Muscle of leg (tissue), 16 donors: ENCODE data around the gene PBOV1. TPM values are rescaled to one million over a fixed set of nuclear protein-coding genes. Genes with fewer than 3 reads are reported as not detected.

ENCODE experiments used
- DNase-seq: peaks from one replicate; pipeline ENCODE4 v3.0.0; 2013
- H3K27ac ChIP-seq: one replicate; pipeline ENCODE4 v1.5.1; 2013; ENCODE audit warnings: mild to moderate bottlenecking, low read length, control low read depth
- H3K27me3 ChIP-seq: one replicate; pipeline ENCODE4 v1.6.1; 2013; ENCODE audit warnings: low read length; ENCODE audit not compliant: control insufficient read depth, insufficient read depth
- H3K36me3 ChIP-seq: one replicate; pipeline ENCODE4 v1.6.1; 2013; ENCODE audit warnings: low read length; ENCODE audit not compliant: control insufficient read depth, insufficient read depth
- H3K4me1 ChIP-seq: one replicate; pipeline ENCODE4 v1.6.1; 2013; ENCODE audit warnings: low read length; ENCODE audit not compliant: control insufficient read depth, insufficient read depth
- H3K4me3 ChIP-seq: one replicate; pipeline ENCODE4 v1.5.1; 2013; ENCODE audit warnings: low read length, control low read depth
- H3K9me3 ChIP-seq: replicated peaks from 2 replicates; pipeline ENCODE4 v1.6.1; 2013; ENCODE audit warnings: low read depth, low read length; ENCODE audit not compliant: control insufficient read depth
- WGBS: methylation state at CpG from one replicate; pipeline ENCODE4 v1.1.5; 2013; ENCODE audit warnings: missing lambda C conversion rate; ENCODE audit not compliant: insufficient coverage; 5-methylcytosine and 5-hydroxymethylcytosine counted together
- long read RNA-seq, 11 donors: transcript quantifications; one replicate each; lab custom pipeline, GENCODE V29; 2026
- polyA plus RNA-seq, 8 donors: library from polyadenylated mRNA; unstranded; fragments of 120-200 nt; gene quantifications; one replicate each; pipeline versions ENCODE4 v1.2.1 to v1.2.3, GENCODE V29; 2013; ENCODE audit warnings: inconsistent platforms in 1 of 8, low replicate concordance in 1 of 8; ENCODE audit not compliant: insufficient read length in 8 of 8, insufficient read depth in 1 of 8
- total RNA-seq: library from RNA; stranded (reverse); fragments of 120-200 nt; gene quantifications from one replicate; pipeline ENCODE4 v1.2.4, GENCODE V29; 2013

The PBOV1 gene
- total RNA-seq (not detected), polyA plus RNA-seq (under 1 TPM in 2 of 8 donors, not detected in 6; 0.07 to 0.10 TPM)
- long read RNA-seq, donor 1 = 0 reads
- long read RNA-seq, donor 2 = 0 reads
- long read RNA-seq, donor 3 = 0 reads
- long read RNA-seq, donor 4 = 0 reads
- long read RNA-seq, donor 5 = 0 reads
- long read RNA-seq, donor 6 = 0 reads
- long read RNA-seq, donor 7 = 0 reads
- long read RNA-seq, donor 8 = 0 reads
- long read RNA-seq, donor 9 = 0 reads
- long read RNA-seq, donor 10 = 0 reads
- long read RNA-seq, donor 11 = 0 reads

- H3K4me3 ChIP-seq = no peak within 1 kb of the TSS
- H3K9me3 ChIP-seq = no peaks in the 10 kb centered on the region
- no peak within 1 kb of the TSS for H3K27ac ChIP-seq
- no peaks in the 10 kb centered on the region for H3K27me3 ChIP-seq
- no CpG with 5 or more reads among the region's 2 CpGs for WGBS
- DNase-seq = no peak
- no peaks in the 10 kb centered on the region for H3K4me1 ChIP-seq
- no peaks in the 10 kb centered on the region for H3K36me3 ChIP-seq
These were observed at the start of gene PBOV1 for GRCh38 chr6:138218449-138218848. Gene PBOV1 (minus strand): TSS chr6:138218491. CDS start chr6:138218395, 96 bp downstream.

- Histone ChIP-seq H3K4me1 (no peaks in the 10 kb centered on the region), H3K27me3 (no peaks in the 10 kb centered on the region), H3K9me3 (no peaks in the 10 kb centered on the region), H3K4me3 (no peak overlapping the region), H3K27ac (no peak overlapping the region), H3K36me3 (no peaks in the 10 kb centered on the region)
- no peak for DNase-seq
- WGBS = 80% methylated on average over 3 of the region's 3 CpGs
These were observed 47.8 kb upstream of the PBOV1 start for GRCh38 chr6:138266095-138266494.

- H3K4me1 ChIP-seq = no peaks in the 10 kb centered on the region
- no peak for DNase-seq
- H3K27me3 ChIP-seq = no peaks in the 10 kb centered on the region
- H3K9me3 ChIP-seq = no peaks in the 10 kb centered on the region
- H3K27ac ChIP-seq = no peak overlapping the region
- no peak overlapping the region for H3K4me3 ChIP-seq
- no peaks in the 10 kb centered on the region for H3K36me3 ChIP-seq
These were observed 46.1 kb upstream of the PBOV1 start for GRCh38 chr6:138264372-138264880.

GRCh38 chr6:138263963-138264362, 45.7 kb upstream of the PBOV1 start:
- Histone ChIP-seq H3K4me3 (no peak overlapping the region), H3K36me3 (no peaks in the 10 kb centered on the region), H3K27me3 (no peaks in the 10 kb centered on the region), H3K9me3 (no peaks in the 10 kb centered on the region), H3K4me1 (no peaks in the 10 kb centered on the region), H3K27ac (no peak overlapping the region)
- no peak for DNase-seq
- WGBS = no CpG with 5 or more reads among the region's 4 CpGs

GRCh38 chr6:138261116-138261780, 43.0 kb upstream of the PBOV1 start:
- DNase-seq = peak; percentile 69
- H3K9me3 ChIP-seq = no peaks in the 10 kb centered on the region
- H3K36me3 ChIP-seq = no peaks in the 10 kb centered on the region
- H3K4me1 ChIP-seq = no peaks in the 10 kb centered on the region
- H3K27ac ChIP-seq = no peak overlapping the region
- H3K4me3 ChIP-seq = no peak overlapping the region
- WGBS = no CpG with 5 or more reads among the region's 2 CpGs
- no peaks in the 10 kb centered on the region for H3K27me3 ChIP-seq

- Histone ChIP-seq H3K4me3 (no peak overlapping the region), H3K4me1 (no peaks in the 10 kb centered on the region), H3K36me3 (no peaks in the 10 kb centered on the region), H3K27ac (no peak overlapping the region), H3K27me3 (no peaks in the 10 kb centered on the region), H3K9me3 (no peaks in the 10 kb centered on the region)
- DNase-seq = no peak
- WGBS = 97% methylated on average over 5 of the region's 6 CpGs
These were observed 40.7 kb upstream of the PBOV1 start for GRCh38 chr6:138258991-138259390.

- no peaks in the 10 kb centered on the region for H3K27me3 ChIP-seq
- no peak overlapping the region for H3K27ac ChIP-seq
- WGBS = 80% methylated on average over 1 of the region's 6 CpGs
- no peak for DNase-seq
- no peaks in the 10 kb centered on the region for H3K36me3 ChIP-seq
- H3K4me3 ChIP-seq = no peak overlapping the region
- no peaks in the 10 kb centered on the region for H3K4me1 ChIP-seq
- no peaks in the 10 kb centered on the region for H3K9me3 ChIP-seq
These were observed 39.9 kb upstream of the PBOV1 start for GRCh38 chr6:138258197-138258596.

GRCh38 chr6:138257638-138258040, 39.3 kb upstream of the PBOV1 start:
- WGBS = 100% methylated on average over 1 of the region's 1 CpG
- DNase-seq = no peak
- Histone ChIP-seq H3K27ac (no peak overlapping the region), H3K36me3 (no peaks in the 10 kb centered on the region), H3K27me3 (no peaks in the 10 kb centered on the region), H3K9me3 (no peaks in the 10 kb centered on the region), H3K4me3 (no peak overlapping the region), H3K4me1 (no peaks in the 10 kb centered on the region)

GRCh38 chr6:138255443-138255842, 37.2 kb upstream of the PBOV1 start:
- 89% methylated on average over 19 of the region's 20 CpGs for WGBS
- no peaks in the 10 kb centered on the region for H3K9me3 ChIP-seq
- no peak overlapping the region for H3K4me3 ChIP-seq
- no peak for DNase-seq
- no peaks in the 10 kb centered on the region for H3K4me1 ChIP-seq
- H3K36me3 ChIP-seq = no peaks in the 10 kb centered on the region
- no peaks in the 10 kb centered on the region for H3K27me3 ChIP-seq
- H3K27ac ChIP-seq = no peak overlapping the region

- no peak for DNase-seq
- Histone ChIP-seq H3K36me3 (no peaks in the 10 kb centered on the region), H3K27me3 (no peaks in the 10 kb centered on the region), H3K4me3 (no peak overlapping the region), H3K4me1 (no peaks in the 10 kb centered on the region), H3K27ac (no peak overlapping the region), H3K9me3 (no peaks in the 10 kb centered on the region)
- 92% methylated on average over 9 of the region's 11 CpGs for WGBS
These were observed 35.4 kb upstream of the PBOV1 start for GRCh38 chr6:138253731-138254130.
